WTC11 (cell line): ENCODE measurements around the gene SORD. TPM values are rescaled to one million over a fixed set of nuclear protein-coding genes. Genes with fewer than 3 reads are reported as not detected.
A peak's percentile ranks its signal among the peaks of the same experiment; 100 is the strongest.

ENCODE experiments used
- ATAC-seq: fragments of 200-7000 bp; cut with Tn5 transposase; 2 replicates; pipeline ENCODE4 v1.10.0; 2021; ENCODE audit warnings: mild to moderate bottlenecking, moderate library complexity
- CTCF ChIA-PET: fragments of 300-600 bp; sonication (Branson Sonifier 250); formaldehyde crosslinking; loops from one replicate; lab custom pipeline; 2021; ENCODE audit warnings: antibody characterized with exemption; lab: Charles Lee
- POLR2A ChIA-PET: fragments of 350-600 bp; sonication (Branson Sonifier 250); formaldehyde crosslinking; loops from one replicate; lab custom pipeline; 2021; ENCODE audit warnings: antibody characterized with exemption; lab: Charles Lee
- DNase-seq: peaks from one replicate; pipeline ENCODE4 v3.0.0; 2021; ENCODE audit warnings: low spot score
- H3K27ac Mint-ChIP-seq: 2 replicates; pipeline ENCODE4 v1.8.0; 2021; ENCODE audit warnings: mixed read lengths
- H3K27me3 Mint-ChIP-seq: 2 replicates; pipeline ENCODE4 v1.8.0; 2021; ENCODE audit warnings: low read depth, mild to moderate bottlenecking, moderate library complexity, mixed read lengths
- H3K36me3 Mint-ChIP-seq: 2 replicates; pipeline ENCODE4 v1.8.0; 2021; ENCODE audit warnings: mixed read lengths
- H3K4me1 Mint-ChIP-seq: 2 replicates; pipeline ENCODE4 v1.8.0; 2022; ENCODE audit warnings: mixed read lengths
- H3K4me3 Mint-ChIP-seq: 2 replicates; pipeline ENCODE4 v1.8.0; 2021; ENCODE audit warnings: mild to moderate bottlenecking, moderate library complexity, mixed read lengths
- H3K9me3 Mint-ChIP-seq: 2 replicates; pipeline ENCODE4 v1.8.0; 2021; ENCODE audit warnings: mixed read lengths
- EMX1 ChIP-seq: fragments of 250-450 bp; sonication (Bioruptor Pico); IDR thresholded peaks from 2 replicates; pipeline ENCODE4 v1.8.0; 2021; ENCODE audit warnings: mild to moderate bottlenecking
- FOXK1 ChIP-seq: sonication (generic); formaldehyde crosslinking; IDR thresholded peaks from 2 replicates; pipeline ENCODE4 v1.8.0; 2022; ENCODE audit warnings: mild to moderate bottlenecking, moderate library complexity, missing genetic modification reagents
- GTF2I ChIP-seq: fragments of 250-450 bp; sonication (Bioruptor Pico); conservative IDR thresholded peaks from 2 replicates; pipeline ENCODE4 v1.4.0; 2021; ENCODE audit warnings: mild to moderate bottlenecking
- HMGA2 ChIP-seq: fragments of 250-450 bp; sonication (Bioruptor Pico); IDR thresholded peaks from 2 replicates; pipeline ENCODE4 v1.4.0; 2021; ENCODE audit warnings: mild to moderate bottlenecking, moderate library complexity
- JAZF1 ChIP-seq: fragments of 250-450 bp; sonication (Bioruptor Pico); IDR thresholded peaks from 2 replicates; pipeline ENCODE4 v1.9.0; 2021; ENCODE audit warnings: moderate library complexity, mild to moderate bottlenecking, inconsistent platforms
- NFYB ChIP-seq: sonication (generic); formaldehyde crosslinking; conservative IDR thresholded peaks from 2 replicates; pipeline ENCODE4 v1.8.0; 2022; ENCODE audit warnings: low read depth, missing genetic modification reagents
- NR1H2 ChIP-seq: sonication (generic); formaldehyde crosslinking; IDR thresholded peaks from 2 replicates; pipeline ENCODE4 v1.9.0; 2021; ENCODE audit warnings: mild to moderate bottlenecking, moderate library complexity, missing genetic modification reagents
- NR3C1 ChIP-seq: sonication (generic); formaldehyde crosslinking; conservative IDR thresholded peaks from 2 replicates; pipeline ENCODE4 v1.8.1; 2023; ENCODE audit warnings: low read depth, mild to moderate bottlenecking, missing genetic modification reagents
- RELA ChIP-seq: sonication (generic); formaldehyde crosslinking; IDR thresholded peaks from 2 replicates; pipeline ENCODE4 v1.8.1; 2022; ENCODE audit warnings: missing genetic modification reagents, mild to moderate bottlenecking, borderline replicate concordance
- SMAD3 ChIP-seq: sonication (generic); formaldehyde crosslinking; IDR thresholded peaks from 2 replicates; pipeline ENCODE4 v1.8.0; 2022; ENCODE audit warnings: missing genetic modification reagents, mild to moderate bottlenecking, borderline replicate concordance
- SMAD4 ChIP-seq: sonication (generic); formaldehyde crosslinking; IDR thresholded peaks from 2 replicates; pipeline ENCODE4 v1.8.0; 2022; ENCODE audit warnings: mild to moderate bottlenecking, missing genetic modification reagents
- ZNF232 ChIP-seq: sonication (generic); formaldehyde crosslinking; IDR thresholded peaks from 2 replicates; pipeline ENCODE4 v1.8.0; 2022; ENCODE audit warnings: mild to moderate bottlenecking, missing genetic modification reagents
- ZNF423 ChIP-seq: fragments of 250-450 bp; sonication (Bioruptor Pico); IDR thresholded peaks from 2 replicates; pipeline ENCODE4 v2.1.2; 2022; ENCODE audit warnings: mild to moderate bottlenecking, moderate library complexity
- ZNF671 ChIP-seq: fragments of 250-450 bp; sonication (Bioruptor Pico); IDR thresholded peaks from 2 replicates; pipeline ENCODE4 v1.8.0; 2021; ENCODE audit warnings: mild to moderate bottlenecking
- total RNA-seq: library from RNA; stranded (reverse); gene quantifications from 3 replicates; pipeline ENCODE4 v1.2.3, GENCODE V29; 2021
- TF ChIP-seq, protein P1 (sequence below): sonication (generic); formaldehyde crosslinking; IDR thresholded peaks from 2 replicates; pipeline ENCODE4 v1.8.1; 2022; ENCODE audit warnings: mild to moderate bottlenecking, missing genetic modification reagents, moderate library complexity, borderline replicate concordance
- TF ChIP-seq, protein P2 (sequence below): sonication (generic); formaldehyde crosslinking; IDR thresholded peaks from 2 replicates; pipeline ENCODE4 v1.8.1; 2023; ENCODE audit warnings: mild to moderate bottlenecking, missing genetic modification reagents, borderline replicate concordance
- TF ChIP-seq, protein P3 (sequence below): sonication (generic); formaldehyde crosslinking; IDR thresholded peaks from 2 replicates; pipeline ENCODE4 v1.8.0; 2022; ENCODE audit warnings: missing genetic modification reagents
- TF ChIP-seq, protein P4 (sequence below): sonication (generic); formaldehyde crosslinking; IDR thresholded peaks from 2 replicates; pipeline ENCODE4 v1.8.0; 2022; ENCODE audit warnings: mild to moderate bottlenecking, missing genetic modification reagents
- TF ChIP-seq, protein P5 (sequence below): fragments of 250-450 bp; sonication (Bioruptor Pico); IDR thresholded peaks from 2 replicates; pipeline ENCODE4 v1.9.0; 2021; ENCODE audit warnings: mild to moderate bottlenecking
- TF ChIP-seq, protein P6 (sequence below): sonication (generic); formaldehyde crosslinking; IDR thresholded peaks from 2 replicates; pipeline ENCODE4 v1.8.0; 2022; ENCODE audit warnings: mild to moderate bottlenecking, missing genetic modification reagents
- TF ChIP-seq, protein P7 (sequence below): sonication (generic); formaldehyde crosslinking; IDR thresholded peaks from 2 replicates; pipeline ENCODE4 v1.8.1; 2022; ENCODE audit warnings: mild to moderate bottlenecking, moderate library complexity, missing genetic modification reagents
- TF ChIP-seq, protein P8 (sequence below): sonication (generic); formaldehyde crosslinking; conservative IDR thresholded peaks from 2 replicates; pipeline ENCODE4 v1.8.1; 2022; ENCODE audit warnings: mild to moderate bottlenecking, missing genetic modification reagents

Gene SORD
- total RNA-seq, 1 experiment from 2014 or later: 46.2 TPM

DNA sequence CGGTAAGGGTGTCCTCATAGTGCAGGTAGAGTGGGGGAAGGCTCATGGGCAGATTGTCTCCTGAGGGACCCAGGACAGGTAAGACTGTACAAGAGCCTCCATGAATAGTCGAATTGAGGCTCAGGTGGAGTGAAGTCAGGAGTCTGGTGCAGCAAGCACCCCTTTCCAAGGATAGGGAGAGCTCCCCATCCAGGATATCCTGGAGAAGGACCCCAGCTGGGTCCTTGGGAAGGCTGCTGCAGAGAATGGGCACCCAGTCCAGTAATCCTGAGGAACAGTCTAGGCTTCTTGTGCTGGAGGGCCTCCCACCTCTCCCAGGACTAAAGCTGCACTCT, 91.7 kb downstream of the SORD start:
- H3K4me1 Mint-ChIP-seq: peaks cover 44% of the 10 kb centered on the region
- H3K27ac Mint-ChIP-seq: no peak overlapping the region
- no peak for DNase-seq
- H3K36me3 Mint-ChIP-seq: no peaks in the 10 kb centered on the region
- POLR2A ChIA-PET: no interaction called here
- CTCF ChIA-PET: interaction anchor here (1.5 to 8.3 kb wide), 2 partner anchors 8 to 16 kb away, joined by 4 to 231 read pairs; partner anchors contain the start of genes DUOX1 and DUOXA1
- H3K4me3 Mint-ChIP-seq: peak overlapping the region; percentile 64
- no peaks in the 10 kb centered on the region for H3K9me3 Mint-ChIP-seq
- peaks cover 100% of the 10 kb centered on the region for H3K27me3 Mint-ChIP-seq
- TF ChIP-seq, protein P1, sequence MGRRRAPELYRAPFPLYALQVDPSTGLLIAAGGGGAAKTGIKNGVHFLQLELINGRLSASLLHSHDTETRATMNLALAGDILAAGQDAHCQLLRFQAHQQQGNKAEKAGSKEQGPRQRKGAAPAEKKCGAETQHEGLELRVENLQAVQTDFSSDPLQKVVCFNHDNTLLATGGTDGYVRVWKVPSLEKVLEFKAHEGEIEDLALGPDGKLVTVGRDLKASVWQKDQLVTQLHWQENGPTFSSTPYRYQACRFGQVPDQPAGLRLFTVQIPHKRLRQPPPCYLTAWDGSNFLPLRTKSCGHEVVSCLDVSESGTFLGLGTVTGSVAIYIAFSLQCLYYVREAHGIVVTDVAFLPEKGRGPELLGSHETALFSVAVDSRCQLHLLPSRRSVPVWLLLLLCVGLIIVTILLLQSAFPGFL: no peak
- TF ChIP-seq RELA (CRISPR knock-in tag) (no peak), ZNF232 (CRISPR knock-in tag) (no peak), SMAD4 (CRISPR knock-in tag) (no peak), JAZF1 (CRISPR knock-in tag) (no peak), FOXK1 (no peak), ZNF671 (CRISPR knock-in tag) (no peak), GTF2I (CRISPR knock-in tag) (no peak), NR3C1 (CRISPR knock-in tag) (no peak), NR1H2 (CRISPR knock-in tag) (no peak), HMGA2 (CRISPR knock-in tag) (no peak)
- TF ChIP-seq, protein P2, sequence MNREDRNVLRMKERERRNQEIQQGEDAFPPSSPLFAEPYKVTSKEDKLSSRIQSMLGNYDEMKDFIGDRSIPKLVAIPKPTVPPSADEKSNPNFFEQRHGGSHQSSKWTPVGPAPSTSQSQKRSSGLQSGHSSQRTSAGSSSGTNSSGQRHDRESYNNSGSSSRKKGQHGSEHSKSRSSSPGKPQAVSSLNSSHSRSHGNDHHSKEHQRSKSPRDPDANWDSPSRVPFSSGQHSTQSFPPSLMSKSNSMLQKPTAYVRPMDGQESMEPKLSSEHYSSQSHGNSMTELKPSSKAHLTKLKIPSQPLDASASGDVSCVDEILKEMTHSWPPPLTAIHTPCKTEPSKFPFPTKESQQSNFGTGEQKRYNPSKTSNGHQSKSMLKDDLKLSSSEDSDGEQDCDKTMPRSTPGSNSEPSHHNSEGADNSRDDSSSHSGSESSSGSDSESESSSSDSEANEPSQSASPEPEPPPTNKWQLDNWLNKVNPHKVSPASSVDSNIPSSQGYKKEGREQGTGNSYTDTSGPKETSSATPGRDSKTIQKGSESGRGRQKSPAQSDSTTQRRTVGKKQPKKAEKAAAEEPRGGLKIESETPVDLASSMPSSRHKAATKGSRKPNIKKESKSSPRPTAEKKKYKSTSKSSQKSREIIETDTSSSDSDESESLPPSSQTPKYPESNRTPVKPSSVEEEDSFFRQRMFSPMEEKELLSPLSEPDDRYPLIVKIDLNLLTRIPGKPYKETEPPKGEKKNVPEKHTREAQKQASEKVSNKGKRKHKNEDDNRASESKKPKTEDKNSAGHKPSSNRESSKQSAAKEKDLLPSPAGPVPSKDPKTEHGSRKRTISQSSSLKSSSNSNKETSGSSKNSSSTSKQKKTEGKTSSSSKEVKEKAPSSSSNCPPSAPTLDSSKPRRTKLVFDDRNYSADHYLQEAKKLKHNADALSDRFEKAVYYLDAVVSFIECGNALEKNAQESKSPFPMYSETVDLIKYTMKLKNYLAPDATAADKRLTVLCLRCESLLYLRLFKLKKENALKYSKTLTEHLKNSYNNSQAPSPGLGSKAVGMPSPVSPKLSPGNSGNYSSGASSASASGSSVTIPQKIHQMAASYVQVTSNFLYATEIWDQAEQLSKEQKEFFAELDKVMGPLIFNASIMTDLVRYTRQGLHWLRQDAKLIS (CRISPR knock-in tag): no peak
- no peak for ATAC-seq

DNA sequence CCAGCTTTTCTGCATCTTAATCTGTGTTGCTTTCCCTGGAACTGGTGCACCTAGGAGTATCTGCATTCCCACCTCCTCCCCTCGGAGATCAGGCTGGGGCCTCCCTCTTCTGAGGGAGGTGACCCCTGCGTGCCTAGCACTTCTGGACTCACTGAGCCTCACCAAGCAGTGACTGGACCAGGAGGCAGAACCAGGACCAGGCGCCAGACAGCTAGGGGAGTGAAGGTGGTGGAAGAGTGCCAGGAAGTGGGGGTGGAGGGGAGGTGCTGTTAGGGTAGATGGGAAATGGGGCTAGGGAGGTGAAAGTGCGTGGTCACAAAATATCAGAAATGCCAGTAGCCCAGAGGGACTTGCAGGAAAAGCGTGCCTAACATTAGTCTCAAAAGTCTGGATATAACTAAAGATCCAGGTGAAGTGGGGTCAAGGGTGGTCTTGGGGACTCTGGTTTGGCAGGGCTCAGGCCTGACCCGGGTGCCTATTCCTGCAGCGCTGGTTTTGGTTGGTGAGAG, 92.4 kb downstream of the SORD start:
- ChIA-PET POLR2A (no interaction called here), CTCF (interaction anchor here (0.6 to 8.3 kb wide), 4 partner anchors 8 to 37 kb away, joined by 4 to 231 read pairs (median 4); partner anchors contain the start of genes DUOX1 and DUOXA1)
- Mint-ChIP-seq H3K4me1 (peaks cover 43% of the 10 kb centered on the region), H3K27me3 (peaks cover 99% of the 10 kb centered on the region), H3K4me3 (no peak overlapping the region), H3K9me3 (no peaks in the 10 kb centered on the region), H3K27ac (no peak overlapping the region), H3K36me3 (no peaks in the 10 kb centered on the region)
- no peak for ATAC-seq
- no peak for DNase-seq
- TF ChIP-seq, protein P3, sequence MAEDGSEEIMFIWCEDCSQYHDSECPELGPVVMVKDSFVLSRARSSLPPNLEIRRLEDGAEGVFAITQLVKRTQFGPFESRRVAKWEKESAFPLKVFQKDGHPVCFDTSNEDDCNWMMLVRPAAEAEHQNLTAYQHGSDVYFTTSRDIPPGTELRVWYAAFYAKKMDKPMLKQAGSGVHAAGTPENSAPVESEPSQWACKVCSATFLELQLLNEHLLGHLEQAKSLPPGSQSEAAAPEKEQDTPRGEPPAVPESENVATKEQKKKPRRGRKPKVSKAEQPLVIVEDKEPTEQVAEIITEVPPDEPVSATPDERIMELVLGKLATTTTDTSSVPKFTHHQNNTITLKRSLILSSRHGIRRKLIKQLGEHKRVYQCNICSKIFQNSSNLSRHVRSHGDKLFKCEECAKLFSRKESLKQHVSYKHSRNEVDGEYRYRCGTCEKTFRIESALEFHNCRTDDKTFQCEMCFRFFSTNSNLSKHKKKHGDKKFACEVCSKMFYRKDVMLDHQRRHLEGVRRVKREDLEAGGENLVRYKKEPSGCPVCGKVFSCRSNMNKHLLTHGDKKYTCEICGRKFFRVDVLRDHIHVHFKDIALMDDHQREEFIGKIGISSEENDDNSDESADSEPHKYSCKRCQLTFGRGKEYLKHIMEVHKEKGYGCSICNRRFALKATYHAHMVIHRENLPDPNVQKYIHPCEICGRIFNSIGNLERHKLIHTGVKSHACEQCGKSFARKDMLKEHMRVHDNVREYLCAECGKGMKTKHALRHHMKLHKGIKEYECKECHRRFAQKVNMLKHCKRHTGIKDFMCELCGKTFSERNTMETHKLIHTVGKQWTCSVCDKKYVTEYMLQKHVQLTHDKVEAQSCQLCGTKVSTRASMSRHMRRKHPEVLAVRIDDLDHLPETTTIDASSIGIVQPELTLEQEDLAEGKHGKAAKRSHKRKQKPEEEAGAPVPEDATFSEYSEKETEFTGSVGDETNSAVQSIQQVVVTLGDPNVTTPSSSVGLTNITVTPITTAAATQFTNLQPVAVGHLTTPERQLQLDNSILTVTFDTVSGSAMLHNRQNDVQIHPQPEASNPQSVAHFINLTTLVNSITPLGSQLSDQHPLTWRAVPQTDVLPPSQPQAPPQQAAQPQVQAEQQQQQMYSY (CRISPR knock-in tag): no peak
- TF ChIP-seq, protein P4, sequence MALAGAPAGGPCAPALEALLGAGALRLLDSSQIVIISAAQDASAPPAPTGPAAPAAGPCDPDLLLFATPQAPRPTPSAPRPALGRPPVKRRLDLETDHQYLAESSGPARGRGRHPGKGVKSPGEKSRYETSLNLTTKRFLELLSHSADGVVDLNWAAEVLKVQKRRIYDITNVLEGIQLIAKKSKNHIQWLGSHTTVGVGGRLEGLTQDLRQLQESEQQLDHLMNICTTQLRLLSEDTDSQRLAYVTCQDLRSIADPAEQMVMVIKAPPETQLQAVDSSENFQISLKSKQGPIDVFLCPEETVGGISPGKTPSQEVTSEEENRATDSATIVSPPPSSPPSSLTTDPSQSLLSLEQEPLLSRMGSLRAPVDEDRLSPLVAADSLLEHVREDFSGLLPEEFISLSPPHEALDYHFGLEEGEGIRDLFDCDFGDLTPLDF (CRISPR knock-in tag): no peak
- no peak for TF ChIP-seq RELA (CRISPR knock-in tag)
- no peak for TF ChIP-seq JAZF1 (CRISPR knock-in tag)
- TF ChIP-seq, protein P5, sequence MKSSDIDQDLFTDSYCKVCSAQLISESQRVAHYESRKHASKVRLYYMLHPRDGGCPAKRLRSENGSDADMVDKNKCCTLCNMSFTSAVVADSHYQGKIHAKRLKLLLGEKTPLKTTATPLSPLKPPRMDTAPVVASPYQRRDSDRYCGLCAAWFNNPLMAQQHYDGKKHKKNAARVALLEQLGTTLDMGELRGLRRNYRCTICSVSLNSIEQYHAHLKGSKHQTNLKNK (CRISPR knock-in tag): no peak
- TF ChIP-seq, protein P6, sequence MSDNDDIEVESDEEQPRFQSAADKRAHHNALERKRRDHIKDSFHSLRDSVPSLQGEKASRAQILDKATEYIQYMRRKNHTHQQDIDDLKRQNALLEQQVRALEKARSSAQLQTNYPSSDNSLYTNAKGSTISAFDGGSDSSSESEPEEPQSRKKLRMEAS (CRISPR knock-in tag): no peak
- no peak for TF ChIP-seq NFYB (CRISPR knock-in tag)
- TF ChIP-seq, protein P7, sequence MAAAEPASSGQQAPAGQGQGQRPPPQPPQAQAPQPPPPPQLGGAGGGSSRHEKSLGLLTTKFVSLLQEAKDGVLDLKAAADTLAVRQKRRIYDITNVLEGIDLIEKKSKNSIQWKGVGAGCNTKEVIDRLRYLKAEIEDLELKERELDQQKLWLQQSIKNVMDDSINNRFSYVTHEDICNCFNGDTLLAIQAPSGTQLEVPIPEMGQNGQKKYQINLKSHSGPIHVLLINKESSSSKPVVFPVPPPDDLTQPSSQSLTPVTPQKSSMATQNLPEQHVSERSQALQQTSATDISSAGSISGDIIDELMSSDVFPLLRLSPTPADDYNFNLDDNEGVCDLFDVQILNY (CRISPR knock-in tag): no peak
- TF ChIP-seq EMX1 (CRISPR knock-in tag): no peak
- TF ChIP-seq NR1H2 (CRISPR knock-in tag): no peak
- no peak for TF ChIP-seq FOXK1
- no peak for TF ChIP-seq ZNF423 (CRISPR knock-in tag)
- TF ChIP-seq, protein P8, sequence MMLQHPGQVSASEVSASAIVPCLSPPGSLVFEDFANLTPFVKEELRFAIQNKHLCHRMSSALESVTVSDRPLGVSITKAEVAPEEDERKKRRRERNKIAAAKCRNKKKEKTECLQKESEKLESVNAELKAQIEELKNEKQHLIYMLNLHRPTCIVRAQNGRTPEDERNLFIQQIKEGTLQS (CRISPR knock-in tag): no peak
- no peak for TF ChIP-seq SMAD3 (CRISPR knock-in tag)
